OCI-LY7 (cell line): ENCODE results near the gene NDUFS6. TPM values are rescaled to one million over a fixed set of nuclear protein-coding genes. Genes with fewer than 3 reads are reported as not detected.
A peak's percentile ranks its signal among the peaks of the same experiment; 100 is the strongest.

Source experiments
- BruUV-seq: library from RNA; stranded (reverse); fragments of 400-500 nt; replicated peaks from 2 replicates; lab custom pipeline; 2021; lab: Mats Ljungman, UMichigan
- CTCF ChIA-PET: fragments of 300-600 bp; sonication (Branson Sonifier 250); formaldehyde crosslinking; loops from one replicate; lab custom pipeline; 2022; ENCODE audit warnings: antibody characterized with exemption; ENCODE audit not compliant: unreplicated experiment; lab: Charles Lee
- POLR2A ChIA-PET: fragments of 300-600 bp; sonication (Branson Sonifier 250); formaldehyde crosslinking; loops from one replicate; lab custom pipeline; 2022; ENCODE audit warnings: antibody characterized with exemption; lab: Charles Lee
- DNase-seq: peaks from one replicate; pipeline ENCODE4 v3.0.0-alpha.2; 2015; ENCODE audit warnings: low spot score
- H2AFZ ChIP-seq: fragments of 200-600 bp; sonication (generic), shearing (Covaris generic); 2 replicates; pipeline ENCODE4 v1.6.1; 2014; ENCODE audit warnings: mild to moderate bottlenecking, antibody characterized with exemption, low read length, moderate library complexity
- H3K27ac ChIP-seq: fragments of 200-600 bp; sonication (generic); 2 replicates; pipeline ENCODE4 v1.5.1; 2014; ENCODE audit warnings: mixed run types, low read depth, mild to moderate bottlenecking, moderate library complexity, low read length, inconsistent platforms; ENCODE audit not compliant: poor library complexity, severe bottlenecking
- H3K36me3 ChIP-seq: fragments of 200-600 bp; sonication (generic); 2 replicates; pipeline ENCODE4 v1.6.1; 2014; ENCODE audit warnings: mild to moderate bottlenecking, antibody characterized with exemption, low read length, moderate library complexity, mixed read lengths; ENCODE audit not compliant: insufficient read depth
- H3K4me1 ChIP-seq: fragments of 200-600 bp; sonication (generic); 2 replicates; pipeline ENCODE4 v1.5.1; 2014; ENCODE audit warnings: mild to moderate bottlenecking, low read length; ENCODE audit not compliant: insufficient read depth, poor library complexity, severe bottlenecking
- H3K4me2 ChIP-seq: fragments of 200-600 bp; sonication (generic); 2 replicates; pipeline ENCODE4 v1.6.1; 2014; ENCODE audit warnings: mild to moderate bottlenecking, low read length
- H3K4me3 ChIP-seq: fragments of 200-600 bp; sonication (generic); 2 replicates; pipeline ENCODE4 v1.5.1; 2014; ENCODE audit warnings: mild to moderate bottlenecking, low read depth, low read length; ENCODE audit not compliant: poor library complexity, severe bottlenecking
- H3K79me2 ChIP-seq: fragments of 200-600 bp; sonication (generic); 2 replicates; pipeline ENCODE4 v1.6.1; 2016; ENCODE audit warnings: low read depth, mild to moderate bottlenecking, low read length, moderate library complexity, mixed read lengths; ENCODE audit not compliant: insufficient read depth
- H3K9me2 ChIP-seq: fragments of 200-600 bp; sonication (generic); 2 replicates; pipeline ENCODE4 v1.6.1; 2016; ENCODE audit warnings: mild to moderate bottlenecking, low read length, mixed read lengths; ENCODE audit not compliant: insufficient read depth
- H3K9me3 ChIP-seq: fragments of 200-600 bp; sonication (generic); 2 replicates; pipeline ENCODE4 v1.6.1; 2014; ENCODE audit warnings: mild to moderate bottlenecking, mixed run types, low read length, mixed read lengths
- H4K20me1 ChIP-seq: fragments of 200-600 bp; sonication (generic); 2 replicates; pipeline ENCODE4 v1.6.1; 2014; ENCODE audit warnings: mild to moderate bottlenecking, antibody characterized with exemption, low read length, moderate library complexity, mixed read lengths; ENCODE audit not compliant: insufficient read depth
- EZH2phosphoT487 ChIP-seq: fragments of 200-600 bp; sonication (generic); IDR thresholded peaks from 2 replicates; pipeline ENCODE4 v1.6.1; 2018; ENCODE audit warnings: low read depth, borderline replicate concordance, mild to moderate bottlenecking, mixed run types, antibody characterized with exemption, low read length, moderate library complexity, mixed read lengths
- intact Hi-C: fragments of 100-400 bp; cut with micrococcal nuclease; formaldehyde crosslinking; loops from one replicate; pipeline ENCODE4 v1.10.0; 2022; ENCODE audit not compliant: unreplicated experiment
- total RNA-seq, 2 experiments: library from RNA; depleted of rRNA in 1 of 2; stranded (reverse); fragments of >200 nt in 1 of 2; shearing (Covaris generic) in 1 of 2; gene quantifications; 2 replicates each; pipeline ENCODE4 v1.2.3, GENCODE V29; 2014 to 2022
- TF ChIP-seq, protein P1 (sequence below): fragments of 200-600 bp; sonication (generic); conservative IDR thresholded peaks from 2 replicates; pipeline ENCODE4 v1.5.1; 2014; ENCODE audit warnings: mild to moderate bottlenecking, antibody characterized with exemption, low read length, moderate library complexity, mixed read lengths

The NDUFS6 gene
- total RNA-seq, 2 experiments from 2014 or later, result 41.5 to 58.7 TPM

- intact Hi-C loops, result loop anchor here (10.0 kb wide), 1 partner anchor 475 kb away; no protein-coding TSS in a partner anchor
Measured at GRCh38 chr5:1789834-1790471, 11.3 kb upstream of the NDUFS6 start.

DNA sequence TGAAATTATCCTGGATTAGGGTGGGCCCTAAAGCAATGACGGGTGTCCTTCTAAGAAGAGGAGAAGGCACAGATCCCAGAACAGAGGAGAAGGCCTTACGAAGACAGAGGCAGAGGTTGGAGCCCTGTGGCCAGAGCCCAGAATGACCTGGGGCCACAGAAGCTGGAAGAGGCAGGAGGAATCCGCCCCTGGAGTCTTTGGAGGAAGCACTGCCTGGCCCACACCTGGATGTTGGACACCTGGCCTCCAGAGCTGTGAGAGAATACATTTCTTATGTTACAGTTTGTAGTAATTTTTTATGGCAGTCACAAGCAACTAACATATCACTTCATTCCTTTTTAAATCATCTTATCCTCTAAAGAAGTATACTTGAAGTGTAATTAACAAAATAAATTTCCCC, 10.0 kb upstream of the NDUFS6 start:
- Histone ChIP-seq H3K9me3 (no peaks in the 10 kb centered on the region), H3K4me2 (no peak overlapping the region), H3K9me2 (no peaks in the 10 kb centered on the region), H3K36me3 (peaks cover 6% of the 10 kb centered on the region; the same call in 1 of the 2 replicates), H3K79me2 (no peaks in the 10 kb centered on the region; the same call in 1 of the 2 replicates), H2AFZ (no peak overlapping the region), H3K27ac (no peak overlapping the region), H3K4me3 (no peak overlapping the region), H3K4me1 (peaks cover 43% of the 10 kb centered on the region), H4K20me1 (no peaks in the 10 kb centered on the region)
- TF ChIP-seq EZH2phosphoT487, result no peak
- TF ChIP-seq, protein P1, sequence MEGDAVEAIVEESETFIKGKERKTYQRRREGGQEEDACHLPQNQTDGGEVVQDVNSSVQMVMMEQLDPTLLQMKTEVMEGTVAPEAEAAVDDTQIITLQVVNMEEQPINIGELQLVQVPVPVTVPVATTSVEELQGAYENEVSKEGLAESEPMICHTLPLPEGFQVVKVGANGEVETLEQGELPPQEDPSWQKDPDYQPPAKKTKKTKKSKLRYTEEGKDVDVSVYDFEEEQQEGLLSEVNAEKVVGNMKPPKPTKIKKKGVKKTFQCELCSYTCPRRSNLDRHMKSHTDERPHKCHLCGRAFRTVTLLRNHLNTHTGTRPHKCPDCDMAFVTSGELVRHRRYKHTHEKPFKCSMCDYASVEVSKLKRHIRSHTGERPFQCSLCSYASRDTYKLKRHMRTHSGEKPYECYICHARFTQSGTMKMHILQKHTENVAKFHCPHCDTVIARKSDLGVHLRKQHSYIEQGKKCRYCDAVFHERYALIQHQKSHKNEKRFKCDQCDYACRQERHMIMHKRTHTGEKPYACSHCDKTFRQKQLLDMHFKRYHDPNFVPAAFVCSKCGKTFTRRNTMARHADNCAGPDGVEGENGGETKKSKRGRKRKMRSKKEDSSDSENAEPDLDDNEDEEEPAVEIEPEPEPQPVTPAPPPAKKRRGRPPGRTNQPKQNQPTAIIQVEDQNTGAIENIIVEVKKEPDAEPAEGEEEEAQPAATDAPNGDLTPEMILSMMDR, result no peak
- no TSS peak for BruUV-seq
- POLR2A ChIA-PET, result interaction anchor here (2.1 kb wide), 1 partner anchor 10 kb away, joined by 7 read pairs; the partner anchor contains the start of gene NDUFS6
- no peak for DNase-seq
- CTCF ChIA-PET, result no interaction called here
- intact Hi-C loops, result loop anchor here (10.0 kb wide), 1 partner anchor 476 kb away; no protein-coding TSS in a partner anchor

More at GRCh38 chr5:1789834-1790471, 11.3 kb upstream of the NDUFS6 start:
- H3K9me3 ChIP-seq, result no peaks in the 10 kb centered on the region
- H3K27ac ChIP-seq, result no peak overlapping the region
- no peak overlapping the region for H3K4me3 ChIP-seq
- no peaks in the 10 kb centered on the region for H3K36me3 ChIP-seq
- DNase-seq, result no peak
- ChIA-PET CTCF (no interaction called here), POLR2A (no interaction called here)
- TF ChIP-seq, protein P1, result no peak
- no peak for TF ChIP-seq EZH2phosphoT487
- H3K79me2 ChIP-seq, result no peaks in the 10 kb centered on the region; the same call in 1 of the 2 replicates
- no TSS peak for BruUV-seq
- no peak overlapping the region for H2AFZ ChIP-seq
- no peak overlapping the region for H3K4me2 ChIP-seq
- H3K4me1 ChIP-seq, result peaks cover 46% of the 10 kb centered on the region
- no peaks in the 10 kb centered on the region for H3K9me2 ChIP-seq
- H4K20me1 ChIP-seq, result no peaks in the 10 kb centered on the region

- H3K79me2 ChIP-seq, result peaks cover 9% of the 10 kb centered on the region
- H3K27ac ChIP-seq, result peak overlapping the region; percentile 88
- H3K9me2 ChIP-seq, result no peaks in the 10 kb centered on the region
- no TSS peak for BruUV-seq
- H4K20me1 ChIP-seq, result no peaks in the 10 kb centered on the region
- peak overlapping the region; percentile 84 for H2AFZ ChIP-seq
- peak overlapping the region; percentile 57 for H3K4me3 ChIP-seq
- intact Hi-C loops, result loop anchor here (10.0 kb wide), 1 partner anchor 478 kb away; no protein-coding TSS in a partner anchor
- peak; percentile 91 for DNase-seq
- no peaks in the 10 kb centered on the region for H3K9me3 ChIP-seq
- TF ChIP-seq EZH2phosphoT487, result no peak
- peak overlapping the region; percentile 70 for H3K4me2 ChIP-seq
- H3K4me1 ChIP-seq, result peaks cover 46% of the 10 kb centered on the region
- peaks cover 23% of the 10 kb centered on the region for H3K36me3 ChIP-seq
- CTCF ChIA-PET, result interaction anchor here (0.8 to 1.4 kb wide), 3 partner anchors 10 to 31 kb away, joined by 3 to 4 read pairs (median 3); no protein-coding TSS in a partner anchor
- POLR2A ChIA-PET, result interaction anchor here (0.7 to 2.1 kb wide), 5 partner anchors 8 to 17 kb away, joined by 3 to 7 read pairs (median 4); partner anchors contain the start of gene NDUFS6
Measured at GRCh38 chr5:1792842-1793266, 8.4 kb upstream of the NDUFS6 start.
